Posterior vena cava (tissue), 2 donors: ENCODE data around the gene BEND7. TPM values are rescaled to one million over a fixed set of nuclear protein-coding genes. Genes with fewer than 3 reads are reported as not detected.

Experiments used
- DNase-seq: peaks from one replicate; pipeline ENCODE4 v3.0.0-alpha.2; 2020; ENCODE audit warnings: low spot score
- intact Hi-C, 2 donors: fragments of 100-400 bp; cut with DNase I; formaldehyde crosslinking; loops; one replicate each; pipeline versions ENCODE4 v1.14.1 to v1.14.2; 2022 to 2023
- total RNA-seq, 2 donors: library from RNA; stranded (reverse); fragmentation: NEBNext Ultra II Directional; extraction: Animal tissue kit (Norgen Biotek cat#: 25700); gene quantifications; one replicate each; pipeline ENCODE4 v1.2.1, GENCODE V29; 2021
- donor health status: DM: yes; HTN: yes; CAD: no.
- donor health status: DM: yes; HTN: yes; CAD: no.

BEND7 gene
- total RNA-seq, 2 donors from 2014 or later = 10.1 to 21.7 TPM

- DNase-seq = no peak
- intact Hi-C loops = no loop called here
These were observed 37.0 kb downstream of the BEND7 start for GRCh38 chr10:13491747-13492360.

- intact Hi-C loops = no loop called here
- no peak for DNase-seq
These were observed 38.3 kb downstream of the BEND7 start for GRCh38 chr10:13490503-13490902.

DNA sequence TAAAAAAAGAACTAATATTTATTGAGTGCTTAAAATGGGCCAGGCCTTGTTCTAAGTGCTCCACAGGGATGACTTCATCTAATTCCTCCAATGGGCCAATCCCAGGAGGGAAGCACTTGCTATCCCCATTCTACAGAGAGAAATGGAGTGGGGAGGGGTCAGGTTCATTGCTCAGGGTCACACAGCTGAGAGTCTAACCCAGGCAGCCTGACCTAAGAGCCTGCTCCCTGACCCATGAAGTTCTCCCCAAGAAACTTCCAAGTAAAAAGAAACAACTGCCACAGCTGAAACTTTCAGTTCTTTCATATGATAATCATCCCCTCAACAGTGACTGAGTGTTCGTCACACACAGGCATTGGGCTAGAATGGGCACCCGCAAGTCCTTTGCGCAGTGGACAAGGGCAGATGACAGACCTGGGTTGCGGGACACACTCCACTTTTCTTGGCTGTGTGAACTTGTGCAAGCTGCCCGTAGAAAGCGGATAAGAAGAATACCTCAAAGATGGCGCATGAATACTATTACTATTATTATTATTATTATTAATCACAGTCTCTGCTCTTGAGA, 39.7 kb downstream of the BEND7 start:
- intact Hi-C loops = no loop called here
- DNase-seq = no peak

DNA sequence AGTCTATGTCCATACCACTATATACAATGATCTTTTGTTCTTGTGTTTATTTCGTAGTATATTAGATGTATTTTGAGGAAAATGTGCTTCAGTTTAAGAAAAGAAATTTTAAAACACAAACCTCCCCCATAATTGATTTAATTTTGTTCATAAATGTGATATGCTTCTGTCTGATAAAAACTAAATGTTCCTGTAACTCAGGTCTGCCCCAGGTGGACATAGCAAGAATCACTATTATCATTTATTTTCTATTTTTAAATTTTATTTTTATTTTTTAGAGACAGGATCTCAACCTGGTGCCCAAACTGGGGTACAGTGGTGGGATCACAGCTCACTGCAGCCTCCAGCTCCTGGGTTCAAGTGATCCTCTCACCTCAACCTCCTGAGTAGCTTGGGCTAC, 43.2 kb downstream of the BEND7 start:
- no peak for DNase-seq
- intact Hi-C loops = no loop called here

DNA sequence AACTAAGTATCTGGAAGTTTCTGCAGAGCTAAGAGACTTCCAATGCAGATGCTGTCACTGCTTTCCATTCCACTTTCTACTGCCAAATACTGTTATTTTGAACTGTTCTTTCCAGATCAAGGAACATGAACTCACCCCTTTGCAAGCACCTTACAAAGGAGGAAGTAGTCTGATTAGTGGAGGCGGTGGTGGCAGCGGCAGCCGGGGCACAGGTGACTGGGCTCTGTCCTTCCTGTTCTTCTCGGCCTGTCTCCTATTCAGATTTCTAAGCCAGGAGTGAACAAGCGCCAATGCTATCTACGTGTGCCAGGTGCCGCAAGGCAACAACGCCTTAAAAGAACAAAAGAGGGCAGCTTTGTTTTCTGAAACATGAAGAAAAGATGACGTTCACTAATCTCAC, 44.9 kb downstream of the BEND7 start:
- intact Hi-C loops = no loop called here
- DNase-seq = no peak

GRCh38 chr10:13483073-13483472, 45.7 kb downstream of the BEND7 start:
- DNase-seq = no peak
- intact Hi-C loops = no loop called here

DNA sequence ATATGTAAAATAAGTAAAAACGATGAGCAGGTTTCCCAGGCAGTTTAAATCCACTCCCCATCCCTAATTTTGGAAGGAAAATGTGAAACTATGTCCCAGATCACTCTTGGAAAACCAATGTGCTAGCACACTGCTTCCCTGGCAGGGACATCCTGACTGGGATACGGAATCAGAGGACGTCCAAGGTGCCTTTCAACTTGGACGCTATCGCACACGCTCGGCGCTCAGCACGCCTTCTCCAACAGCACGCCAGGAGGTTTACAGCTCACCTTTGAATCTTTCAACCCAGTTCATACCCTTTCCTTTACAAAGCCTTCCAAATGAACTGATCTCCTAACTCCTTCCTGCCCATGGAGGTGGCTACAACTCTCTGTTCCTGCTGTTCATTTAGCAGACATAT, 47.1 kb downstream of the BEND7 start:
- intact Hi-C loops = no loop called here
- no peak for DNase-seq

GRCh38 chr10:13475124-13475523, 53.7 kb downstream of the BEND7 start:
- DNase-seq = no peak
- intact Hi-C loops = no loop called here

DNA sequence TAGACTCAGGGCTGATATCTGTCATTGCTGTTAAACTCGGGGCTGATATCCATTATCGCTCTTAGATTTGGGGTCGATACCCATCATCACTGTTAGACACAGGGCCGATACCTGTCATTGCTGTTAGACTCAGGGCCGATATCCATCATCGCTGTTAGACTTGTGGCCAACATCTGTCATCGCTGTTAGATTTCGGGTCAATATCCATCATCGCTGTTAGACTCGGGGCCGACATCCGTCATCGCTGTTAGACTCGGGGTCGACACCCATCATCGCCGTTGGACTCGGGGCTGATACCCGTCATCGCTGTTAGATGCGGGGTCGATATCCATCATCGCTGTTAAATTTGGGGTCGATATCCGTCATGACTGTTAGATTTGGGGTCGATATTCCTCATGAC, 54.8 kb downstream of the BEND7 start:
- no peak for DNase-seq
- intact Hi-C loops = no loop called here

DNA sequence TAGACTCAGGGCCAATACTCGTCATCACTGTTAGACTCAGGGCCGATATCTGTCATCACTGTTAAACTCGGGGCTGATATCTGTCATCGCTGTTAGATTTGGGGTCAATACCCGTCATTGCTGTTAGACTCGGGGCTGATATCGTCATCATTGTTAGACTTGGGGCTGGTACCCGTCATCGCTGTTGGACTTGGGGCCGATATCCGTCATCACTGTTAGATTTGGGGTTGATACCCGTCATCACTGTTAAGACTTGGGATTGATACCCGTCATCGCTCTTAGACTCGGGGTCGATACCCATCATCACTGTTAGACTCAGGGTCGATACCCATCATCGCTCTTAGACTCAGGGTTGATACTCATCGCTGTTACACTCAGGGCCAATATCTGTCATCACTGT, 56.5 kb downstream of the BEND7 start:
- intact Hi-C loops = no loop called here
- DNase-seq = no peak

DNA sequence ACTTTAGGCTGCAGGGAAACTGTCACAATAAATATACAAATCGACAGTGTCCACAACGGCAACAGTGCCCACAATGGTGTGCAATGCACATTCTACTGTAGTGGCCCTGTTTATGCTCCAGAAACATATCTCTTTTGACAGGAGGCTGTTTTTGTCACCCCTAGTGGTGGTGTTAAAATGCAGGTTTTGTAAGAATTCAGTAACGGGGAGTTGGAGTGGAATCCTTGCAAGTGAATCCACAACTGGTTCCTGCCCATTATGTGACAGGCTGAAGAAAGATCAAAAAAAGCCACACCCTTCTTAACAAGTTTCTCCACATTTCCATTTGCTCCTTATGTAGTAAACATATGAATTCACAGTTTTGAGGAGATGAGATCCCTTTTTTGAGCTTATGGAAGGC, 58.5 kb downstream of the BEND7 start:
- DNase-seq = no peak
- intact Hi-C loops = no loop called here

- intact Hi-C loops = no loop called here
- no peak for DNase-seq
These were observed 66.3 kb downstream of the BEND7 start for GRCh38 chr10:13462551-13462950.

DNA sequence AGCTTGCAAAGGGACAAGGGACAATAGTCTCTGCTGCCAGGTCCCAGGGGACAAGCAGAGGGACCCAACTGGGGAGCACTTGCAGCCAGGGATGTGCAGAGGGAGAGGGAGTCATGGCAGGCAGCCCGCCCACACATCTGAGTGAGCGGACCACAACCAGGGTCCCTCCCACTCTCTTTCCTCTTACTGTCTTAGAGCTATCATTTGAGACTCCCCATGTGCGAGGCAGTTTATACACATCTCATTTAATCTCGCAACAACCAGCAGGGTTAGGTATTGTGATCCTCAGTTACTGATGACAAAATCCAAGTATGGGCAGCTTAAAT, 70.2 kb downstream of the BEND7 start:
- intact Hi-C loops = no loop called here
- no peak for DNase-seq

DNA sequence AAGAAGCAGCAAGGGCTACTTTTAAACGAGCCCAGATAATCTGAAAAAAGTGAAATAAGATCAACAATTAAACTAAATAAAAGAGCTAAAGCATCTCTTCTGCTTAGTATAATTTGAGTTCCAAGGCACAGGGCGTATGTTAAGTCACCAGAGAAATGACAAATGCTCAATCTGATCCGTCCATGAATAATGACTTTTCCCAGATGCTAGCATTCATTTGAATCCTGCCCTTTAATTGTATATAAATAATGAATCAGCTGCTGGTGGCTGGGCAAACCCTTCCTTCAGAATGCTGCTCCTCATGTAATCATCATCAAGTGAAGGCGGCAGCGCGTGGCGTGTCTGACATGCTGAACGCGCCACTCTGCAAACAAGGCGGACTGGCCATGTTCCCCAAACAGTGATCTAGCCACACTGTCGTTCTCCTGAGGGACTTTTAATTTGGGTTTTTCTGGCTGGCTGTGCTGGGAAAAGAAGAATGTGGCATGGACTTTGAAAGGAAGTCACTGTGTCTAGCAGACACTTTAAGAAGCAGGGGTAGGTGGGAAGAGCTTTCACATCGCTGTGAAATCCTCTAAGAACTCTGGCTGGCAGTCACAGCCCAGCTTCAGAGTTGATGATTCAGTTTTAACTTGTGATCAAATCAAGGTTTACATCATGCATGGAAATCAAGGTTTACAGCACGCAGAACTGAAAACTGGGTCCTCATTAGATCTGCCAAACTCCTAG, 70.7 kb downstream of the BEND7 start:
- DNase-seq = no peak
- intact Hi-C loops = no loop called here

GRCh38 chr10:13453896-13454295, 74.9 kb downstream of the BEND7 start:
- DNase-seq = no peak
- intact Hi-C loops = no loop called here

DNA sequence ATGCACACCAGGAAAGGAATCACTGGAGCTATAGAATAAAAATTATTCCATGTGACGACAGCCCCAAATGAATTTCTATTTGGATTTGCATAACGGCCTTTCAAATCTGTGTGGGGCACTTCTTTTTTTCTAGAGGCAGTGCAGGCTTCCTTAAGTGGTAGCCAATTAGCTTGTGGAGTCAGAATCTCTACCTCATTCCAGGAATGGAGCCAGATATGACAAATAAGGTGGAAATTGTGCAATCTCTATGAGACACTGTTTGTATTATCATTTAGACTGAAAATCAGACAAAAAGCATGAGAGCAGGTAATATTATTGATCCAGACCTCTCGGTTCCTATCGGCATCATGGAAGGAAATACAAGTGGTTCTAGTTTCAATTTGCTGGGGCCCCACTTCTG, 78.7 kb downstream of the BEND7 start:
- intact Hi-C loops = no loop called here

DNA sequence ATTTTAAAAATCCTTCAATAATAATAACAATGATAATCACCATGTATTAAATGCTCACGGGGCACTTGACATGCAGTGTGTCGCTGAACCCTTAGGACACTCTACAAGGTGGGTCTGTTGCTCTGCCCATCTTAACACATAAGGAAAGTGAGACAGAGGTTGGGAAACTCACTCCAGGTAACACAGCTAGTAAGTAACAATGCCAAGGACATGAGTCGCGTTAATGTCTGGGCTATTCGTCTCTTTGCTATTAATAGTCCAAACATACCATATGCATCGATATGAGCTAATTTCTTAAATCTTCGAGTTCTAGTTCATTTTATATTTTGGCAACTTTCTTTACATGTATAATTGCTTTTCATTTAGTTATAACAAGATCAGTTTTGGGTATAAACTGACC, 79.5 kb downstream of the BEND7 start:
- no peak for DNase-seq
- intact Hi-C loops = no loop called here

More for the DNA sequence above, 78.7 kb downstream of the BEND7 start:
- no peak for DNase-seq

DNA sequence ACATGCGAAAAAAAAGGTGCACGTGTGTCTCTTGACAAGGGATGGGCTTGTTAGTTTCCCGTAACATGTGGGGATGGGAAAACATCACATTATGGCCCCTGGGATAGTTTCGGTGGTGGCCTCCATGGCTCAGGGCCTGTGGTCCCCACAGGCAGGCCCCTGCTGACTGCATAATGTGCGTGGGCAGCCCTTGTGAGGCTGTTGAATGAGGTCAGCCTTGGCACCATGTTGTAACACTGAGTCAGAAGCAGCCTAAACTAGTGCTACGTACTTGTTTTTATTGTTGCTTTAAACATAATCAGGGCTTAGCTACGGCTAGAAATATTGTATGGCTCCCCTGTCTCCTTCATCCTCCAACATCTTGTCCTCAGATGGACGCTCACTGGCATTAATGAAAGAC, 80.6 kb downstream of the BEND7 start:
- intact Hi-C loops = no loop called here
- DNase-seq = no peak

DNA sequence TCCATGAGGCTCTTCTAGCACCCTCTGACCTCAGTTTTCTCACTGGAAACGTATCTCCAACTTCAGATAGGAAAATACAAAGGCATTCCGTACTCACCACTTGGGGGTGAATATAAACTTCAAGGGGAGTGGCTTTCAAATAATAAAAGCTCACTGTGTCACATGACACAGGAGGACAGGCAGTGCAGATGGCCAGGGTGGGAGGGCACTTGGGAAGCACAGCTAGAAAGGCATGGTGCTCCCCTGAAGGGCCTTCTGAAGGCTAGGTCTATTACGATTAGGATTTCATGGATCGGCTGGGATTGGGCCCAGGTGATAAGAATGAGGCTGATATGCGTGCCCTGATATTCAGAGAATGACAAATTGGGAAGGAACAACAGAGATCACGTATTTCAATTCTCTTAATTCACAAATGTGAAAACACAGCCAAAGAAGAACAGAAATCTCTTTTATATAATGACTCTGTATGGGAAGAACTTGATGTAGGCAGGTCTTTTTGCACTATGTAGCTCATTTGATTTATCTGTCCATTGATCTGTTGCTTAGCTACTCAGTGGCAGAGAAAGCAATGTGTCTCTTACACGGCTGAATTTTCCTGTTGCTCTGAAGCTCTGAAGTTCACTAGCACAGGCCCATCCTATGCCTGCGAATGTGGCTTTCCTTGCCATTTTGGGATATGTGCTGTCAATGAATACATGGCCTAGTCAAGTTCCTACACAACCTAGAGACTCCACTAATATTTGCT, 83.0 kb downstream of the BEND7 start:
- DNase-seq = no peak
- intact Hi-C loops = no loop called here

DNA sequence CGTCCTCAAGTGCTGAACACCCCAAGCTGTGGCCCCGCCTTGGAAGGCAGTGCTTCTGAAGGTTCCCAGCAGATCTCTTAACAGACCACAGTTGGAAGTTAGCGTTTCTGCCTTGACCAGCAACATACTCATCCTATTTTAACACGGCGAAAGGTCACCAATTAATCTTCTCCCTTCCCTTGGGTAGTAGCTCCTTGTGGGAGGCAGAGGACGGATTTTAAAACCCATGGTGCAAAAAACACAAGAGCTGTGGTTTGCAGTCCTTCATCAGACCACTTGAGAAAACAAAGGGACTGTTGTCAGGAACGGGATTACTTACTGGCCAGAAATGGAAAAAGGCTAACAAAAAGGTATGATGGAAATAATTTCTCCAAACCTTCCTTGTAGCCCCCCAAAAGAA, 87.3 kb downstream of the BEND7 start:
- DNase-seq = no peak
- intact Hi-C loops = no loop called here
